ENCODE measurements around the gene KRT17.

The KRT17 gene

DNA sequence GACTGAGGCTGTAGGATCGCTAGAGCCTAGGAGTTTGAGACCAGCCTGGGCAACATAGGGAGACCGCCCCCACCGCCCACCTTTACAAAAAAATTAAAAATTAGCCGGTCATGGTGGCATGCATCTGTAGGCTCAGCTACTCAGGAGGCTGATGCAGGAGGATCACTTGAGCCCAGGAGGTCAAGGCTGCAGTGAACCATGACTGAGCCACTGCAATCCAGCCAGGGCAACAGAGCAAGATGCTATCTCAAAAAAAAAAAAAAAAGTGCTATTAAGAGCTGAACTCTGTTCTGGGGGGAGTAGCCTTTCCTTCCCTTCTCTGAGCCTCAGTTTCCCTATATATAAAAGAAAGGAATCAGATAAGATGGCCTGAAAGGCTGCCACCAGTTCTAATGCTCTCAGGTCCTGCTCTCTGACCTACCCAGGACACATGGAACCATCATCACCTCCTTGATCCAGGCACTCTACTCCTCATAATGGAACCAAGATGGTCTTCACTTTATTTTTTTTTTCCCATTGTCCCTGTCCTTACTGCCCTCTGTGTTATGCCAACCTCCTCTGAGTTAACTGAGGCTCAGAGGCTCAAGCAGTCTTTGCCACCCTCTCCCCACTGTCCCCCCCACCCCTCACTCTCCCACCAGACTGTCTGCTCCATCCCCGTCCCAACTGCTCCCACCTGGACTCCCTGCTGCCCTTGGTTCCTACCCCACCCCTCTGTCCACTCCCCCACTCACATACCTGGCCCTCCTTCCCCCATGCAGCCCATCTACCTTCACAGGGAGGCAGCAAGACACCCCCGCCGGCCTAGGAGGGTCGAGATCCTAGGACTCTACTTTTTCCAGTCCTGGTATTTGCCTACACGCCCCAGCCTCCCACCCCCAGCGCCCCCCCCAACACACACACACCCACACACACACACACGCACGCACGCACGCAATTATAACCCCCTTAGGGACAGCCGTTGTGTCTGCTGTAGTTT, 40.5 kb upstream of the KRT17 start:
- DNase-seq (ENCODE audit: low read depth), result no peak
- TF ChIP-seq, protein P1, sequence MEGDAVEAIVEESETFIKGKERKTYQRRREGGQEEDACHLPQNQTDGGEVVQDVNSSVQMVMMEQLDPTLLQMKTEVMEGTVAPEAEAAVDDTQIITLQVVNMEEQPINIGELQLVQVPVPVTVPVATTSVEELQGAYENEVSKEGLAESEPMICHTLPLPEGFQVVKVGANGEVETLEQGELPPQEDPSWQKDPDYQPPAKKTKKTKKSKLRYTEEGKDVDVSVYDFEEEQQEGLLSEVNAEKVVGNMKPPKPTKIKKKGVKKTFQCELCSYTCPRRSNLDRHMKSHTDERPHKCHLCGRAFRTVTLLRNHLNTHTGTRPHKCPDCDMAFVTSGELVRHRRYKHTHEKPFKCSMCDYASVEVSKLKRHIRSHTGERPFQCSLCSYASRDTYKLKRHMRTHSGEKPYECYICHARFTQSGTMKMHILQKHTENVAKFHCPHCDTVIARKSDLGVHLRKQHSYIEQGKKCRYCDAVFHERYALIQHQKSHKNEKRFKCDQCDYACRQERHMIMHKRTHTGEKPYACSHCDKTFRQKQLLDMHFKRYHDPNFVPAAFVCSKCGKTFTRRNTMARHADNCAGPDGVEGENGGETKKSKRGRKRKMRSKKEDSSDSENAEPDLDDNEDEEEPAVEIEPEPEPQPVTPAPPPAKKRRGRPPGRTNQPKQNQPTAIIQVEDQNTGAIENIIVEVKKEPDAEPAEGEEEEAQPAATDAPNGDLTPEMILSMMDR (conservative IDR thresholded peaks at IDR 0.05; ENCODE audit: low read depth, low read length), result no peak

DNA sequence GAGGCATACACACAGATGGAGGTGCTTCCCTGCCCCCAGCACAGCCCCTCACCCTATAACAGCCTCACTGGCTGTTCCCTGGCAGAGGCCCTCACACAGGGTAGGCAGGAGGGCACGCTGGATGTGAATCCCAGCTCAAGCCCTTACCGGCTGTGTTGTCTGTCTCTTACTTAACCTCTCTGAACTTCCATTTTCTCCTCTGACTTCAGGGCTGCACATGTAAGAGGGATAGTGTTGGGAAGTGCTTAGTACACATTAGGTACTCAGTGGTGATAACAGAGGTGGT, 39.7 kb upstream of the KRT17 start:
- no peak overlapping the region for H3K4me3 ChIP-seq (ENCODE audit: low read length)
- TF ChIP-seq, protein P1 (conservative IDR thresholded peaks at IDR 0.05; ENCODE audit: low read depth, low read length), result no peak
- no peak for DNase-seq (ENCODE audit: low read depth)

More for the DNA sequence above, 40.5 kb upstream of the KRT17 start:
- no peak overlapping the region for H3K4me3 ChIP-seq (ENCODE audit: low read length)

DNA sequence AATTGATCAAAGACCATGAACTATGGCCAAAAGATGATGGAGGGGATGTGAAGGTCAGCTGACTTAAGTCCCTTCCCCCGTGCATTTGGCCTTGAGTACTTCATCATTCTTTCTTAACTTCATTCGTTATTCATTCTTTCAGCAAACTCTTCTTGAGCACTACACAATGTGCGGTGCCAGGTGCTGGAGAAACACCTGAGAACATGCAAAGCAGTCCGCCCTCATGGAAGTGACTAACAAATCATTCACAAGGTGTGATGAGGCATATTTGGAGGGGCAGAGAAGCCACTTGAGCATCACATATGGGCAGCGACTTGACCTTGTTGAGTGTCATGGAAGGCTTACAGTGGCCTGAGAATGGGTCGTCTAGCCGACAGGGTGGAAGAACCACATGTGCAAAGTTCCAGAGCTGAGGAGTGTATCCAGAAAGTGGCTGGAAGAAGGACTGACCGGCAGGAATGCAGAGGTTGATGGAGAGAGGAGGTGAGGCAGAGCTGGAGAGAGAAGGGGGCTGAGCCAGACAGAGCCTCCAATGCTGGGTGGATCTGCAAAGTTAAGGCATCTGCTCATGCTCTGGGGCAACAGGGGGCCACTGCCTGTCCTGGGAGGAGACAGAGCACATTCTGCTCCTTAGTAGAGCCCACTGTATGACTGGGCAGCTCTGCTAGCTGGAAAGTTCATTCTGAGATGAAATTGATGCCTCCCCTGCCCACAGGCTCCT, 39.2 kb upstream of the KRT17 start:
- no peak overlapping the region for H3K4me3 ChIP-seq (ENCODE audit: low read length)
- TF ChIP-seq, protein P1 (conservative IDR thresholded peaks at IDR 0.05; ENCODE audit: low read depth, low read length), result no peak
- no peak for DNase-seq (ENCODE audit: low read depth)

DNA sequence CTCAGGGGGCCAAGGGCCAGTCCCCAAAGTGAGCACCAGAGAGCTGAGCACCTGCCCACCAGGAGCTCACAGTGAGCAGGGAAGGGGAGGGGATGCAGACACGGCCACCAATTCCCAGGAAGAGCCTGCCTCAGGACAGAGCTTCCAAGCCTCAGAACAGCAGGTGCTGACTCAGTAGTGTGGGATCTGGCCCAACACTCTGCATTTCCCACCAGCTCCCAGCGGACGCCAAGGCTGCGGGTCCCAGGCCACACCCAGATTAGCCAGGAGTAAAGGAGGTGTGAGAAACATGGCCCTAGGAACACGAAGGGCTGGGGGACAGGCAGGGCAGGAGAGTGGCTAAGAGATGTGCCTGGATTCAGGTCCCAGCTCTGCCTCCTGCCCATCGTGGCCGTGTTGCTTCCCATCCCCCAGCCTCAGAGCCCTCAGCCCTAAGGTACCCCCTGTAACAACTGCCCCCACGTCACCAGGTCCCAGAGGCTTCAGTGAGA, 35.9 kb upstream of the KRT17 start:
- no peak for DNase-seq (ENCODE audit: low read depth)
- TF ChIP-seq, protein P1 (conservative IDR thresholded peaks at IDR 0.05; ENCODE audit: low read depth, low read length), result no peak
- H3K4me3 ChIP-seq (ENCODE audit: low read length), result no peak overlapping the region

DNA sequence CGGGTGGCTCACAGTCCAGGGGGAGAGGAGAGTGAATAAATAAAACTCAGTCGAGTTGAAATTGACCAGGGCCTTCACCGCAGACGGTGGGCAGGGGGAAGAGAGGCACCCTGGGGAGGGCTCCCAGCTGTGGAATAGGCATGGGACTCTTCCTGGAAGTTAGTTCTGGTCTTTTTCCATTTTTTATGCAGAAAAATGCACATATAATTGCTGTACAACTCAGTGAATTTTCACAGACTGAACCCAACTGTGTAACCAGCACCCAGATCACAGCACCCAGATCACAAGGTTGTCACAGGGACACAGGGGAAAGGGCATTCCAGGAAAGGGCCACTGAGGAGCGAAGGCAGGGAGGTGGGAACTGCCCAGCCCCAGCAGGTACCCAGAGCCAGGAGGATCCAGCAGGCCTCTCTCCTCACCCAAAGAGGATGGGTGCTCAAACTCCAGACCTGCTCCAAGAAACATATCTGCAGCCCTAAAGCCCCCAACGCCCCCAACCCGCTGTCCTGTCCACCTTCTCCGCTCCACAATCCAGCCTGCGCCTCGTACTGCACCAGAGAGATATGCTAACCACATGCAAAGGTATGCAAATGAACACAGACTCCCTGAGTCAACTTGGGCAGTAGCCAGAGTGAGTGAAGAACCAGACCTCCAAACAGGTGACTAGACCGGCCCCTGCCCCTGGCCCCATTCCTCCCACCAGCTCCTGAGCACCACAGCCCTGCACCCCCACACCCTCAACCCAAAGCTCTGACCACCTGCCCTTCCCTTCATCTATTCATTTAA, 35.2 kb upstream of the KRT17 start:
- DNase-seq (ENCODE audit: low read depth), result no peak
- no peak overlapping the region for H3K4me3 ChIP-seq (ENCODE audit: low read length)
- TF ChIP-seq, protein P1 (conservative IDR thresholded peaks at IDR 0.05; ENCODE audit: low read depth, low read length), result no peak

DNA sequence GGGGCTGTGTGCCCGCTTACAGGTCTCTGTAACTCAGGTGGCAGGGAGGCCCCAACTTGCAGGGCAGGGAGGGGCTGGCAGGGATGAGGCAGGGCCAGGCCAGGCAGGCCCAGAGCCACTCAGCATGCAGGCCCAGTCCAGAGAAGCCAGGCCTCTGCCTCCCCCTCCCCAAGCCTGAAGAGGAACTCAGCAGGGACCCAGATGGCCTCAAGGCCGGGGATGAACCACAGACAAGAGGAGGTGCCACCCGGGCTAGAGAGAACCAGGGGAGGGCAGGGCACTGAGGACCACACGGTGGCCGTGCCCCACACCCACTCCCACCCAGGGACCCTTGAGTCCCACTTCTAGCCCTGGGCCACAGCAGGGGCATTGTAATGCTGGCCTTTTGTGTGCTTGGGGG, 34.5 kb upstream of the KRT17 start:
- no peak overlapping the region for H3K4me3 ChIP-seq (ENCODE audit: low read length)
- TF ChIP-seq, protein P1 (conservative IDR thresholded peaks at IDR 0.05; ENCODE audit: low read depth, low read length), result no peak
- no peak for DNase-seq (ENCODE audit: low read depth)
